ENCODE results near the gene PASK. TPM values are rescaled to one million over a fixed set of nuclear protein-coding genes. Genes with fewer than 3 reads are reported as not detected.

Gene PASK
- polyA plus RNA-seq, 4 donors, result 14.9 to 19.8 (median 15.7) TPM

DNA sequence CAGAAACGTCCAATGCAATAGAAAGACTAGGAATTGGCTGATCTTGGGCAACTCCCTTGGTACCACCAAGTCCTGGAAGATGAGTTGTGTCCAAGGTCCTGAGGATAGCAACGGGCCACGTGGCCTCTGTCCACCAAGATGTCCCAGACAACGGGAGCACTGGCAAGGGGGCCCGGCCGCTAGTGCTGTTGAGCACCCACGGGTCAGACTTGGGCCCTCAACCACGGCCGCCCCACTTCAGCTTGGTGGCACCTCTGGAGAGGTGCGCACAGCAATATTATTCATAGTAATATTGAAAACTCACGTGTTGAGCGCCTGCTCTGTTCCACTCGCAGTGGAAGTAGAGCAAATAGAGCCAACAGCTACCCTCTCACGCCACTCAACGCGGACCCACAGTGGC lies 19.0 kb downstream of the PASK start:
- no peak for DNase-seq (ENCODE audit: low read depth in 4 of 4, low spot score in 3 of 4)

- no peak for DNase-seq (ENCODE audit: low read depth in 4 of 4, low spot score in 3 of 4)
Observed at GRCh38 chr2:241129086-241129871, 20.0 kb downstream of the PASK start.

- no peak for DNase-seq (ENCODE audit: low read depth in 4 of 4, low spot score in 3 of 4)
Observed at GRCh38 chr2:241128266-241128665, 21.0 kb downstream of the PASK start.

- DNase-seq (ENCODE audit: low read depth in 4 of 4, low spot score in 3 of 4), result no peak
Observed at GRCh38 chr2:241126771-241127202, 22.5 kb downstream of the PASK start.

GRCh38 chr2:241126201-241126611 lies 23.1 kb downstream of the PASK start:
- no peak for DNase-seq (ENCODE audit: low read depth in 4 of 4, low spot score in 3 of 4)

- DNase-seq (ENCODE audit: low read depth in 4 of 4, low spot score in 3 of 4), result no peak
Observed at GRCh38 chr2:241125626-241126025, 23.6 kb downstream of the PASK start.

DNA sequence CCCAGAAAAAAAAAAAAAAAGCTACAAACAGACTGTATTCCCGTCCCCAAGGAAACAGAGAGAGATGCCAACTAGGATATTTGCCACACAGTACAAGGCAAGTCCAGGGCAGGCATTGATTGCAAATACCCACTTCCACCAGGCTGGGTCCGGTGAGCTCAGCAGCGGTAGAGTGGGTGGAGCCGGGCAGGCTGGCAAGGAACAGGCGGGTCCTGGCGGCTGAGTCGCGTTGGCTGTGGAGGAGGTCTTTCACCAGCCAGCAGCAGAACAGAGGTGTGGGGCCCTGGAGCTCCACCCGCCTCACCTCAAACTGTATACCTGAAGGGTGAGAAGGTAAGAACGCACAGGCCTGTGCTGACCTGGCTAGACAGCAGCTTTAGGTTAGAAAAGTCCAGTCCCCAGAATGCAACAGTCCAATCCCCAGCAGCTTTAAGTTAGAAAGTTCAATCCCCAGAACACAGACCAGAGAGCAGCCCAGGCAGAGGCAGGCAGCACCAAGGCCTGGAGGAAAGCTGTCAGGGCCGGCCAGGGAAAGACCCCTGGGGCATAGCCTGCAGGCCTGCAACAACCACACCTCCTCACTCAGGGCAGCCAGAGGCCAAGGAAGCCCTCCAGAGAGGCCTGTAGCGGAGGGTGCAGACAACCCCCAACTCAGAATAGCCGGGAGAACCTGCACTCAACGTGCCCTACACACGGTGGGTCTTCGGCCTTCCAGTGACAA lies 25.3 kb downstream of the PASK start:
- DNase-seq (ENCODE audit: low read depth in 4 of 4, low spot score in 3 of 4), result no peak

DNA sequence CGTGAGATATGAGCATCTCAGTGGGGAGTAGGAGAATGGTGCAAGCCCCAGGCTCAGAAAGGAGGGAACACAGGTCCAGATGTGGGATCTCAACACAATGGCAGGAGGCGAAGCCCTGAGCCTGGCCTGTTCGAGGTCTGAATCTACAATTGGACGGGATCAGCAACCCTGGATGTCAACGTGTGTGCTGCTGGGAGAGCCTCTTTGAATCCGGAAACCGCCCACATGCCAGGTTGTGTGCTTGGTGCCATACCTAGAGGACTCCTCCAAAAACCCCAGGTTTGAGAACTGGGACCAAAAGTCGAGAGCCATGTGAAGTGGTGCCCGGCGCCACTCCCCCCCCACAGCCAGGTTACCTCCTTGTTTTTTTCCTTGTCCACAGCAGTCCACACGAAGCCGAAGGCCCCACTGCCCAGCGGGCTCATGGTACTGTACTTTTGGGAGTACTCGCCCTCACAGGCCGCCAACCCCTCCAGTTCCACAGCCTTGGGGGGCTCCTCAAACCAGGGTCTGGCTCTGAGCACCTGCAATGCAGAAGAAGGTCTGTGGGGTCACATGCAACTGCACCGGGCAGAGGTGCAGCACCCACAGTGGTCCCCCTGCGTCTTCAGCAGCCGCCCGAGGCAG lies 26.8 kb downstream of the PASK start:
- no peak for DNase-seq (ENCODE audit: low read depth in 4 of 4, low spot score in 3 of 4)

- DNase-seq (ENCODE audit: low read depth in 4 of 4, low spot score in 3 of 4), result no peak
Observed at GRCh38 chr2:241121008-241121407, 28.3 kb downstream of the PASK start.

DNA sequence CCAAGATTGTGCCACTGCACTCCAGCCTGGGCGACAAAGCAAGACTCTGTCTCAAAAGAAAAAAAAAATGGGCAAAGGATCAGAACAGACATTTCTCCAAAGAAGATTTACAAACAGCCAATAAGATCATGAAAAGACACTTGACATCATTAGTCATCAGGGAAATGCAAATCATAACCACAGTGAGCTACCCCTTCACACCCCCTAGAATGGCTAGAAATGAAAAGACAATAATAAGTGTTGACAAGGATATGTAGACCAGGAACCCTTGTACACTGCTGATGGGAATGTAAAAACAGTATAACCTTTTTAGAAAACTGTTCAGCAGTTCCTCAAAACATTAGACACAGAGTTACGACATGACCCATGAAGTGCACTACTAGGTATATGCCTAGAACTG lies 28.8 kb downstream of the PASK start:
- DNase-seq (ENCODE audit: low read depth in 4 of 4, low spot score in 3 of 4), result no peak

GRCh38 chr2:241118737-241119505 lies 30.4 kb downstream of the PASK start:
- DNase-seq (ENCODE audit: low read depth in 4 of 4, low spot score in 3 of 4), result no peak

GRCh38 chr2:241116606-241117560 lies 32.4 kb downstream of the PASK start:
- DNase-seq (ENCODE audit: low read depth in 4 of 4, low spot score in 3 of 4), result no peak

- DNase-seq (ENCODE audit: low read depth in 4 of 4, low spot score in 3 of 4), result no peak
Observed at GRCh38 chr2:241115361-241115760, 33.9 kb downstream of the PASK start.

DNA sequence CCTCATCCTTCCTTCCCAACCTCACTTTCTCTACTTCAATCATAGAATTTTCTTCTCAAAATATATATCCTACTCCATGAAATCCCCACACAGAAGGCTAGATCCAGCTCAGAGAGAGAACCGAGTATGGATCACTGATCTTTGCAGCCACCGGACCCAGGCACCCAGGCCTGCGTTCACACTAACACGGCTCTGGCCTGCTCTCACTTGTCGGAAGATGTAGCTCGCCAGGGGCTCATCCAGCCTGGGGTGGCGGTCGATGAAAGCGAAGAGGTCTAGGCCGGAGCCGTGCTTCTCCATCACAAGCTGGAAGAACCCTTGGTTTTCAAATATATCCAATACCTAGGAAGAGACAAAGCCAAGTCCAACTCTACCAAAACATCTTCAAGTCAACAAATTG lies 34.4 kb downstream of the PASK start:
- no peak for DNase-seq (ENCODE audit: low read depth in 4 of 4, low spot score in 3 of 4)

- DNase-seq (ENCODE audit: low read depth in 4 of 4, low spot score in 3 of 4), result no peak
Observed at GRCh38 chr2:241112592-241112991, 36.7 kb downstream of the PASK start.

GRCh38 chr2:241112046-241112445 lies 37.2 kb downstream of the PASK start:
- no peak for DNase-seq (ENCODE audit: low read depth in 4 of 4, low spot score in 3 of 4)

- no peak for DNase-seq (ENCODE audit: low read depth in 4 of 4, low spot score in 3 of 4)
Observed at GRCh38 chr2:241111440-241111805, 37.8 kb downstream of the PASK start.

GRCh38 chr2:241110607-241111439 lies 38.4 kb downstream of the PASK start:
- no peak for DNase-seq (ENCODE audit: low read depth in 4 of 4, low spot score in 3 of 4)

DNA sequence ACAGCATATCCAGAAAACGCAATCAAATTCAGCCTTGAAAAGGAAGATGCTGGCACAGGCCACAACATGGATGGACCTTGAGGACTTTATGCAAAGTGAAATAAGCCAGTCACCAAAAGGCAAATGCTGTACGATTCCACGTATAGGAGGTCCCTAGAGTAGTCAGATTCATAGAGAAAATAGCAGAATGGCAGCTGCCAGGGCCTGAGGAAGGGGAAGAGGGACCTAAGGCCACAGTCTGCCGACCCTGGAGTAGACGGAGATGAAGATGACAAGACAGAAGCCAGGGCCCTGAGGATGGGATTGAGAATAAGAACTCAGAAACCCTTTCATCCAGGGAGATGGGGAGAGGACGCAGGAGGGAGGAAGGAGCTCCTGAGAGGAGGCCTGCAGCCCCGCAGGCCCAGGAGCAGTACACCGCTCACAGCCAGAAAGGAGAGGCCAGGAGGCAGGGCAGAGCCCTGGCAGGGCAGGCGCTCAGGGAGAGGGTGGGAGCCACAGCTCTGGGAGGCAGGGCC lies 39.1 kb downstream of the PASK start:
- DNase-seq (ENCODE audit: low read depth in 4 of 4, low spot score in 3 of 4), result no peak
